ENCODE measurements around the gene ACTG1. TPM values are rescaled to one million over a fixed set of nuclear protein-coding genes. Genes with fewer than 3 reads are reported as not detected.

Gene ACTG1
- total RNA-seq, 2 experiments from 2014 or later = 1,296 to 1,318 TPM

DNA sequence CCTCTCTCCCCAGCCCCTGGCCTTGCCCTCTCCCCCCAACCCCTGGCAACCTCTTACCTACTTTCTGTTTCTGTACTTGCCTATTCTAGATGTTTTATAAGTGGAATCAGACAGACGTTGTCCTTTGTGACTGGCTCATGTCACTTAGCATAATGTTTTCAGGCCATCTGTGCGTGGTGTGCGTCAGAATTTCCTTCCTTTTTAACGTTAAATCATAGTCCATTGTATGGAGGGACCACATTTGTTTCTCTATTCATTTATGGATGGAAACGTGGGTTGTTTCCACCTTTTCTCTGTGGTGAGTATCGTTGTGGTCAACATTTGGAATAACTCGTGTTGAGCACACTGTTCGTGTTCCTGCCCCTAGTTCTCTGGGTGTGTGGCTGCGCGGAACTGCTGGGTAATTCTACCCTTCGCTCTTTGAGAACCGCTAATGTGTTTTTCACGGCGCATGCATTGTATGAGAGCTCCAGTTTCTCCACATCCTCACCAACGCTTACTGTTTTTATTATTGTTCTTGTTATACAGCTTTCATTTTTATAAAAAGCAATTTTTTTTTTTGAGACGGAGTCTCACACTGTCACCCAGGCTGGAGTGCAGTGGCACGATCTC, 26.3 kb downstream of the ACTG1 start:
- intact Hi-C loops (cut with DNase I, micrococcal nuclease) = loop anchor here (10.0 kb wide), 3 partner anchors 462 to 1342 kb away; partner anchors contain the start of genes CHMP6 (in 1 of the 2) and EIF4A3 (in 1 of the 2)
- Mint-ChIP-seq H3K4me3 (peak overlapping the region; percentile 72), H3K9me3 (no peaks in the 10 kb centered on the region), H3K27ac (peak overlapping the region; percentile 43), H3K27me3 (peaks cover 17% of the 10 kb centered on the region), H3K4me1 (ENCODE audit: low read depth) (peaks cover 7% of the 10 kb centered on the region), H3K36me3 (ENCODE audit: low read depth) (no peaks in the 10 kb centered on the region)
- DNase-seq = no peak
- Histone ChIP-seq H3K4me3 (ENCODE audit: low read length) (no peak overlapping the region), H3K27me3 (ENCODE audit: control insufficient read depth in 1 of 2, insufficient read depth in 2 of 2, low read length in 2 of 2) (peaks cover 22 to 23% of the 10 kb centered on the region in 2 experiments), H3K36me3 (ENCODE audit: insufficient read depth, low read length) (no peaks in the 10 kb centered on the region), H3K9me3 (ENCODE audit: control insufficient read depth in 1 of 2, insufficient read depth in 1 of 2, low read length in 2 of 2) (no peaks in the 10 kb centered on the region), H3K4me1 (ENCODE audit: insufficient read depth, low read length) (peaks cover 48% of the 10 kb centered on the region), H3K27ac (ENCODE audit: low read depth in 1 of 2, low read length in 2 of 2) (no peak overlapping the region)
- ChIA-PET POLR2A (interaction anchor here (3.0 kb wide), 1 partner anchor 26 kb away, joined by 8 read pairs; the partner anchor contains the start of gene ACTG1), CTCF (interaction anchor here (2.5 kb wide), 1 partner anchor 195 kb away, joined by 14 read pairs; no protein-coding TSS in a partner anchor)
- TF ChIP-seq, protein P1, sequence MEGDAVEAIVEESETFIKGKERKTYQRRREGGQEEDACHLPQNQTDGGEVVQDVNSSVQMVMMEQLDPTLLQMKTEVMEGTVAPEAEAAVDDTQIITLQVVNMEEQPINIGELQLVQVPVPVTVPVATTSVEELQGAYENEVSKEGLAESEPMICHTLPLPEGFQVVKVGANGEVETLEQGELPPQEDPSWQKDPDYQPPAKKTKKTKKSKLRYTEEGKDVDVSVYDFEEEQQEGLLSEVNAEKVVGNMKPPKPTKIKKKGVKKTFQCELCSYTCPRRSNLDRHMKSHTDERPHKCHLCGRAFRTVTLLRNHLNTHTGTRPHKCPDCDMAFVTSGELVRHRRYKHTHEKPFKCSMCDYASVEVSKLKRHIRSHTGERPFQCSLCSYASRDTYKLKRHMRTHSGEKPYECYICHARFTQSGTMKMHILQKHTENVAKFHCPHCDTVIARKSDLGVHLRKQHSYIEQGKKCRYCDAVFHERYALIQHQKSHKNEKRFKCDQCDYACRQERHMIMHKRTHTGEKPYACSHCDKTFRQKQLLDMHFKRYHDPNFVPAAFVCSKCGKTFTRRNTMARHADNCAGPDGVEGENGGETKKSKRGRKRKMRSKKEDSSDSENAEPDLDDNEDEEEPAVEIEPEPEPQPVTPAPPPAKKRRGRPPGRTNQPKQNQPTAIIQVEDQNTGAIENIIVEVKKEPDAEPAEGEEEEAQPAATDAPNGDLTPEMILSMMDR (IDR thresholded peaks at IDR 0.05) = no peak
- ATAC-seq (ENCODE audit: poor library complexity) = no peak

DNA sequence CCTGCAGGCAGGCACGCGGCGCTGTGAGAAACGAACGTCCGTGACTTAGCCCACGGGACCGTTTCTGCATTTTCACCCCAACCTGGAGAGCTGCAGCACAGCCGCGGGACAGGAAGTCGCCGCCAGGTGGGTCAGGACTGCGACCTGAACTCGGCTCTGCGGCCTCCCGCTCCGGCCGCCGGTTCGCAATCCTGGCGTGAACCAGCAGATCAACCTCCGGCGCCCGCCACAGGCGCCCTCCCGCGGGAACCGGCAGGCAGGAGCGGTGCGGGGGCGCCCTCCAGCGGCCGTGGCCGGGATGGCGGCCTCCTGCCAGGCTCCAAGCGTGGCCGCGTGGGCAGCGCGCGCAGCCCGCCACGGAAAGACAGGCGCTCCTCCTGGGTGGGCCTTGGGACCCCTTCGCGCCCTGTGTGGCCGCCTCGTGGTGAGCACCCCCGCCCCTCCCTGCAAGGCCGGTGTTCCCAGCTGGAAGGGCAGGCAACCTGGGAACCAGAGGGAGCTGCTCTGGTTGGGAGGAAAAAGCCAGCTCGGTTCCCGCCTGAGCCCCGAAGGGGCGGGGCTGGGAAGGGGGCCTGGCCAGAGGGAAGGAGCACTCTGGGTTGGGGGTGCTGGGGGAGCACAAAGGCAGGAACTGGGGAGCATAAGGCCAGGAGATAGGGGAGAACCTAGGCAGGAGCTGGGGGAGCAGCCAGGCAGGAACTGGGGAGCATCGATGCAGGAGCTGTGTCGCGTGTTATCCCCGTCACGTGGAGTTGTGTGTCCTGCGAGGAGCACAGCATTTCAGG, 28.2 kb downstream of the ACTG1 start:
- TF ChIP-seq, protein P1 (IDR thresholded peaks at IDR 0.05) = peak; percentile 96
- Histone ChIP-seq H3K4me1 (ENCODE audit: insufficient read depth, low read length) (peaks cover 55% of the 10 kb centered on the region), H3K9me3 (ENCODE audit: control insufficient read depth in 1 of 2, insufficient read depth in 1 of 2, low read length in 2 of 2) (peaks cover 0 to 7% of the 10 kb centered on the region in 2 experiments), H3K27me3 (ENCODE audit: control insufficient read depth in 1 of 2, insufficient read depth in 2 of 2, low read length in 2 of 2) (peaks cover 25 to 31% of the 10 kb centered on the region in 2 experiments), H3K4me3 (ENCODE audit: low read length) (peak overlapping the region; percentile 39), H3K36me3 (ENCODE audit: insufficient read depth, low read length) (no peaks in the 10 kb centered on the region), H3K27ac (ENCODE audit: low read depth in 1 of 2, low read length in 2 of 2) (no peak overlapping the region)
- intact Hi-C loops (cut with DNase I, micrococcal nuclease) = loop anchor here (1.0 to 10.0 kb wide), 11 partner anchors 68 to 1340 kb away; partner anchors contain the start of genes FAAP100 (in 2 of the 2), BAHCC1 (in 1 of the 2), CHMP6 (in 1 of the 2) and EIF4A3 (in 1 of the 2)
- no peak overlapping the region for H3K4me3 Mint-ChIP-seq
- no peak overlapping the region for H3K27ac Mint-ChIP-seq
- no peaks in the 10 kb centered on the region for H3K36me3 Mint-ChIP-seq (ENCODE audit: low read depth)
- peaks cover 24% of the 10 kb centered on the region for H3K27me3 Mint-ChIP-seq
- ATAC-seq (ENCODE audit: poor library complexity) (peak; percentile 73), DNase-seq (peak; percentile 74 to 91 (median 86))
- no peaks in the 10 kb centered on the region for H3K9me3 Mint-ChIP-seq
- ChIA-PET CTCF (interaction anchor here (0.6 to 2.5 kb wide), 8 partner anchors 25 to 383 kb away, joined by 3 to 14 read pairs (median 5); partner anchors contain the start of genes ACTG1 and SLC38A10), POLR2A (interaction anchor here (1.2 to 2.0 kb wide), 5 partner anchors 25 to 245 kb away, joined by 4 to 18 read pairs (median 7); partner anchors contain the start of genes ACTG1, NDUFAF8, SLC38A10 and TEPSIN)
- H3K4me1 Mint-ChIP-seq (ENCODE audit: low read depth) = peaks cover 7% of the 10 kb centered on the region

DNA sequence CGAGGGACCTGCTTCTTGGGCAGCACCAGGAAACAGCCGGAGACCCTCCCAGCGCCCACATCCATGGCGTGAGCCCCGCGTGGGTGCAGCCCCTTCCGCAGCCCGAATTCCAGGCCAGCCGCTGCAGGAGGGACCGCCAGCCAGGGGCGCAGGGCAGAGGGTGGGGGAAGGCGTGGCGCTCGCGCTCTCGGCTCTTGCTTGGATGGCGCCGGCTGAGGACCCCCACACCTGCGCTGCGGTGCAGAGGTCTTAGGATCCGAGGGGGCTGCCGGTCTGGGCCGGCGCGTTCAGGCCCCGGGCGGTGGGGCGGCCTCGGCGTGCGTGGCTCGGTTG, 28.8 kb downstream of the ACTG1 start:
- Mint-ChIP-seq H3K36me3 (ENCODE audit: low read depth) (no peaks in the 10 kb centered on the region), H3K9me3 (no peaks in the 10 kb centered on the region), H3K27me3 (peaks cover 24% of the 10 kb centered on the region), H3K4me3 (no peak overlapping the region), H3K4me1 (ENCODE audit: low read depth) (peaks cover 7% of the 10 kb centered on the region), H3K27ac (no peak overlapping the region)
- Histone ChIP-seq H3K4me1 (ENCODE audit: insufficient read depth, low read length) (peaks cover 55% of the 10 kb centered on the region), H3K9me3 (ENCODE audit: control insufficient read depth in 1 of 2, insufficient read depth in 1 of 2, low read length in 2 of 2) (peaks cover 0 to 7% of the 10 kb centered on the region in 2 experiments), H3K27ac (ENCODE audit: low read depth in 1 of 2, low read length in 2 of 2) (no peak overlapping the region), H3K27me3 (ENCODE audit: control insufficient read depth in 1 of 2, insufficient read depth in 2 of 2, low read length in 2 of 2) (peaks cover 25 to 31% of the 10 kb centered on the region in 2 experiments), H3K4me3 (ENCODE audit: low read length) (peak overlapping the region; percentile 39), H3K36me3 (ENCODE audit: insufficient read depth, low read length) (no peaks in the 10 kb centered on the region)
- ChIA-PET CTCF (interaction anchor here (0.6 to 2.5 kb wide), 7 partner anchors 30 to 398 kb away, joined by 3 to 14 read pairs (median 5); partner anchors contain the start of genes ACTG1 and SLC38A10), POLR2A (interaction anchor here (1.8 to 2.0 kb wide), 3 partner anchors 26 to 245 kb away, joined by 6 to 18 read pairs (median 17); partner anchors contain the start of genes ACTG1, NDUFAF8 and TEPSIN)
- TF ChIP-seq, protein P1 (IDR thresholded peaks at IDR 0.05) = no peak
- DNase-seq (no peak), ATAC-seq (ENCODE audit: poor library complexity) (peak; percentile 1)
- intact Hi-C loops (cut with DNase I, micrococcal nuclease) = loop anchor here (1.0 to 10.0 kb wide), 11 partner anchors 69 to 1339 kb away; partner anchors contain the start of genes FAAP100 (in 2 of the 2), BAHCC1 (in 1 of the 2), CHMP6 (in 1 of the 2) and EIF4A3 (in 1 of the 2)

Measured in CD4-positive, alpha-beta T cell (primary cell).